K562 (cell line): ENCODE measurements around the gene NAA40. TPM values are rescaled to one million over a fixed set of nuclear protein-coding genes. Genes with fewer than 3 reads are reported as not detected.

Source experiments
- BCL6 ChIP-seq: fragments of 250-450 bp; sonication (Bioruptor Pico); IDR thresholded peaks from 2 replicates; pipeline ENCODE4 v1.4.0; 2020
- CLOCK ChIP-seq: fragments of 250-450 bp; sonication (Bioruptor Pico); IDR thresholded peaks from 2 replicates; pipeline ENCODE4 v1.4.0; 2020; ENCODE audit warnings: mild to moderate bottlenecking, moderate library complexity, borderline replicate concordance
- DDX20 ChIP-seq: fragments of 450-650 bp; IDR thresholded peaks from 2 replicates; pipeline ENCODE4 v1.6.1; 2016; ENCODE audit warnings: missing genetic modification characterization, low read depth, mild to moderate bottlenecking, missing compliant biosample characterization, moderate library complexity
- DMBX1 ChIP-seq: fragments of 250-450 bp; sonication (Bioruptor Pico); IDR thresholded peaks from 2 replicates; pipeline ENCODE4 v1.8.0; 2022; ENCODE audit warnings: inconsistent platforms, mild to moderate bottlenecking, moderate library complexity, borderline replicate concordance
- DPF2 ChIP-seq: fragments of 450-650 bp; IDR thresholded peaks from 2 replicates; pipeline ENCODE4 v1.6.1; 2016
- E2F6 ChIP-seq, 2 experiments: IDR thresholded peaks; 2 replicates each; pipeline ENCODE4 v1.6.1; 2011; ENCODE audit warnings: borderline replicate concordance in 1 of 2, control low read depth in 1 of 2, low read depth in 1 of 2, low read length in 1 of 2, mild to moderate bottlenecking in 1 of 2, mixed read lengths in 1 of 2, moderate library complexity in 1 of 2; ENCODE audit not compliant: insufficient read depth in 1 of 2, insufficient read length in 1 of 2, poor library complexity in 1 of 2, severe bottlenecking in 1 of 2; ENCODE audit errors: extremely low read depth in 1 of 2
- RAD21 ChIP-seq, 2 experiments: fragments of 250-450 bp in 1 of 2; fragments of 450-650 bp in 1 of 2; sonication (Bioruptor Pico) in 1 of 2; formaldehyde crosslinking in 1 of 2; IDR thresholded peaks in 1 of 2; conservative IDR thresholded peaks in 1 of 2; 2 replicates each; pipeline versions ENCODE4 v1.4.0 to v1.8.0; 2020 to 2022; ENCODE audit warnings: mild to moderate bottlenecking in 2 of 2, moderate library complexity in 1 of 2
- SAFB ChIP-seq: fragments of 200-400 bp; formaldehyde crosslinking; IDR thresholded peaks from 2 replicates; pipeline ENCODE4 v1.6.1; 2017; ENCODE audit warnings: low read depth, low read length, borderline replicate concordance
- SAFB2 ChIP-seq: fragments of 200-400 bp; formaldehyde crosslinking; IDR thresholded peaks from 2 replicates; pipeline ENCODE4 v1.6.1; 2018; ENCODE audit warnings: borderline replicate concordance, low read length, low read depth, moderate library complexity; ENCODE audit not compliant: severe bottlenecking
- THRA ChIP-seq: fragments of 450-650 bp; IDR thresholded peaks from 2 replicates; pipeline ENCODE4 v1.6.1; 2017; ENCODE audit warnings: mild to moderate bottlenecking, moderate library complexity
- ZBTB11 ChIP-seq, 3 experiments: fragments of 200-800 bp in 1 of 3; fragments of 250-450 bp in 1 of 3; fragments of 450-650 bp in 1 of 3; sonication (Bioruptor Pico) in 1 of 3; sonication (Bioruptor generic) in 1 of 3; formaldehyde crosslinking in 1 of 3; IDR thresholded peaks; 2 replicates each; pipeline versions ENCODE4 v1.6.1 to v1.8.0; 2016 to 2022; ENCODE audit warnings: mild to moderate bottlenecking in 2 of 3, missing genetic modification characterization in 2 of 3, missing compliant biosample characterization in 1 of 3, moderate library complexity in 1 of 3
- ZNF143 ChIP-seq: sonication (generic); formaldehyde crosslinking; IDR thresholded peaks from 2 replicates; pipeline ENCODE4 v1.9.0; 2022; ENCODE audit warnings: mild to moderate bottlenecking, missing genetic modification reagents
- ZNF24 ChIP-seq: fragments of 450-650 bp; IDR thresholded peaks from 2 replicates; pipeline ENCODE4 v1.6.1; 2016
- ZNF511 ChIP-seq: sonication (generic); formaldehyde crosslinking; IDR thresholded peaks from 2 replicates; pipeline ENCODE4 v1.8.0; 2022; ENCODE audit warnings: mild to moderate bottlenecking, missing genetic modification reagents
- polyA plus RNA-seq, 8 experiments: library from polyadenylated mRNA; depleted of rRNA in 4 of 8; stranded (reverse) in 5 of 8; unstranded in 3 of 8; fragments of >200 nt; fragmentation: Nextera tagmentation in 2 of 8; fragmentation: Illumina TruSeq in 1 of 8; extraction: Ambion mirVana in 2 of 8; extraction: Trizol in 1 of 8; gene quantifications; 2 replicates each; pipeline versions ENCODE4 v1.2.1 to v1.2.3, GENCODE V29; 2011 to 2014; ENCODE audit warnings: inconsistent platforms in 1 of 8, missing spikeins in 1 of 8
- total RNA-seq, 7 experiments: library from RNA; depleted of rRNA in 6 of 7; stranded (reverse); fragments of >200 nt in 6 of 7; fragmentation: Illumina TruSeq in 2 of 7; extraction: Trizol in 2 of 7; gene quantifications; 2 replicates each; pipeline versions ENCODE4 v1.2.1 to v1.2.3, GENCODE V29; 2011 to 2021; ENCODE audit warnings: low replicate concordance in 1 of 7

NAA40 gene
- total and polyA plus RNA-seq, 9 of the 15 experiments (the other 6 are each of a cell fraction or from before 2014, with no cell fraction given): 6.2 to 39.0 (median 23.1) TPM

GRCh38 chr11:63985812-63986155 lies 47.0 kb downstream of the NAA40 start (continued):
- no peak for TF ChIP-seq SAFB2
- TF ChIP-seq E2F6 (IDR thresholded peaks at IDR 0.05; ENCODE audit: borderline replicate concordance in 1 of 2, extremely low read depth in 1 of 2, insufficient read depth in 1 of 2, insufficient read length in 1 of 2, low read depth in 1 of 2, low read length in 1 of 2, poor library complexity in 1 of 2, severe bottlenecking in 1 of 2): peak in 1 of 2 experiments; percentile 62
- 0 out of 4 replicates have a peak, but pooled peaks of 1 of the 2 experiments have one; percentile 11 for TF ChIP-seq RAD21 (CRISPR knock-in tag; conservative IDR thresholded peaks at IDR 0.05 in 1 of 2, IDR thresholded peaks at IDR 0.05 in 1 of 2)
- no peak for TF ChIP-seq DPF2
- peak; percentile 18; the same call in 1 of the 2 replicates for TF ChIP-seq ZNF511 (CRISPR knock-in tag)
- no peak for TF ChIP-seq ZNF143 (CRISPR knock-in tag)
- no peak for TF ChIP-seq THRA
- no peak for TF ChIP-seq BCL6 (CRISPR knock-in tag)
- peak in 1 of 3 experiments; percentile 28; a peak in 1 of 6 replicates for TF ChIP-seq ZBTB11 (CRISPR knock-in tag; IDR thresholded peaks at IDR 0.05)
- no peak for TF ChIP-seq DDX20 (tag)
- no peak for TF ChIP-seq SAFB
- TF ChIP-seq DMBX1 (CRISPR knock-in tag): peak; percentile 24; the same call in 1 of the 2 replicates
- no peak for TF ChIP-seq CLOCK (CRISPR knock-in tag)
- TF ChIP-seq ZNF24: no peak
